ENCODE data around the gene KDM2B.
A peak's percentile ranks its signal among the peaks of the same experiment; 100 is the strongest.

KDM2B gene

GRCh38 chr12:121577443-121578180, 3.2 kb downstream of the KDM2B start:
- H3K27ac ChIP-seq, result peak overlapping the region; percentile 26; the same call in 1 of the 2 replicates

GRCh38 chr12:121576851-121577391, 3.9 kb downstream of the KDM2B start:
- TF ChIP-seq CTCF (IDR thresholded peaks at IDR 0.05), result no peak
- TF ChIP-seq ZFX (IDR thresholded peaks at IDR 0.05; ENCODE audit: borderline replicate concordance), result no peak
- H3K27ac ChIP-seq, result peak overlapping the region; percentile 26; the same call in 1 of the 2 replicates

More at GRCh38 chr12:121577443-121578180, 3.2 kb downstream of the KDM2B start:
- TF ChIP-seq ZFX (IDR thresholded peaks at IDR 0.05; ENCODE audit: borderline replicate concordance) (no peak), CTCF (IDR thresholded peaks at IDR 0.05) (no peak)

DNA sequence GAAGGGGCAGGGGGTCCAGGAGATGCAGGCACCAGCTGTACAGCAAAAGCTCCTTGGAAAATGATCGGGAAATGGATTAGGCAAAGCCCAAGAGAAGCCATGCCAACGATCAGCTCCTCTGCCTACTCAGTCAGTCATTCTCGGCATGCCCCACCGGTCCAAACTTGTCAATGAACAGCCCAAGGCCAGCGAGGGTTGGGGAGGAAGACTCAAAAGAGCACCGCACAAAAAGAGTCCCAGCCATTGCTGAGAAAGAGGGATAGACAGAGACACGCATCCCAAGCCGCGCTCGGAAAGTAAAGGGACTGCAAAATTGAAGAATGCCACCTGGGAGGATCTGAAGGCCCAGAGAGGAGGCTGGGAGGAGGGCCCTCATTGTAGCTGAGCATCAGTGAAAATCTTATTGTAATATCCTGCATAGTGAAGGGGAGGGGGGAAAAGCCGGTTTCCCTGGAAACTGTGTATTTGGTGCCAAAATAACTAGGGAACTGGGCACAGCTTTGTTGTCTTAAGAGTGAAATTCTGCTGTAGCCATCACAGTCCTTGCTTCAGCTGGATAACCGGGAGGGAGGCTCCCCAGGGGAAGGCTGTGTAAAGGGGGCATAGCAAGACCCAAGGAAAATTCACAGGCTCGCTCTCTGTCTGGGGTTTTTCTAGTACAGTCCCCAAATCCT, 4.7 kb downstream of the KDM2B start:
- TF ChIP-seq ZFX (IDR thresholded peaks at IDR 0.05; ENCODE audit: borderline replicate concordance) (no peak), CTCF (IDR thresholded peaks at IDR 0.05) (no peak)
- no peak overlapping the region for H3K27ac ChIP-seq

- no peak for TF ChIP-seq ZFX (IDR thresholded peaks at IDR 0.05; ENCODE audit: borderline replicate concordance)
- no peak for TF ChIP-seq CTCF (IDR thresholded peaks at IDR 0.05)
- no peak overlapping the region for H3K27ac ChIP-seq
Observed at GRCh38 chr12:121575051-121575450, 5.8 kb downstream of the KDM2B start.

- TF ChIP-seq ZFX (IDR thresholded peaks at IDR 0.05; ENCODE audit: borderline replicate concordance) (no peak), CTCF (IDR thresholded peaks at IDR 0.05) (no peak)
- H3K27ac ChIP-seq, result no peak overlapping the region
Observed at GRCh38 chr12:121574025-121574424, 6.8 kb downstream of the KDM2B start.

- H3K27ac ChIP-seq, result no peak overlapping the region
- TF ChIP-seq CTCF (IDR thresholded peaks at IDR 0.05) (no peak), ZFX (IDR thresholded peaks at IDR 0.05; ENCODE audit: borderline replicate concordance) (no peak)
Observed at GRCh38 chr12:121571920-121572319, 8.9 kb downstream of the KDM2B start.

Measured in 22Rv1 (cell line).